Vagina (tissue), 2 donors: ENCODE data around the gene SCIN.

Experiments
- POLR2A ChIP-seq, 2 donors: fragments of 450-650 bp; IDR thresholded peaks; one replicate each; pipeline ENCODE4 v1.6.1; 2017; ENCODE audit warnings: antibody characterized with exemption in 2 of 2, mild to moderate bottlenecking in 2 of 2, moderate library complexity in 2 of 2
- POLR2AphosphoS5 ChIP-seq, 2 donors: sonication (generic); formaldehyde crosslinking; IDR thresholded peaks; one replicate each; pipeline ENCODE4 v1.9.0; 2017; ENCODE audit warnings: antibody characterized with exemption in 2 of 2, mild to moderate bottlenecking in 2 of 2, low read depth in 1 of 2; ENCODE audit not compliant: insufficient read depth in 1 of 2
- TF ChIP-seq, protein P1 (sequence below), 3 experiments: fragments of 450-650 bp in 2 of 3; fragments of 200-600 bp in 1 of 3; sonication (generic) in 1 of 3; IDR thresholded peaks; one replicate each; pipeline ENCODE4 v1.5.1; 2017 to 2019; ENCODE audit warnings: antibody characterized with exemption in 3 of 3, mild to moderate bottlenecking in 2 of 3, moderate library complexity in 2 of 3

GRCh38 chr7:12646139-12646538 lies 75.6 kb downstream of the SCIN start:
- TF ChIP-seq, protein P1, sequence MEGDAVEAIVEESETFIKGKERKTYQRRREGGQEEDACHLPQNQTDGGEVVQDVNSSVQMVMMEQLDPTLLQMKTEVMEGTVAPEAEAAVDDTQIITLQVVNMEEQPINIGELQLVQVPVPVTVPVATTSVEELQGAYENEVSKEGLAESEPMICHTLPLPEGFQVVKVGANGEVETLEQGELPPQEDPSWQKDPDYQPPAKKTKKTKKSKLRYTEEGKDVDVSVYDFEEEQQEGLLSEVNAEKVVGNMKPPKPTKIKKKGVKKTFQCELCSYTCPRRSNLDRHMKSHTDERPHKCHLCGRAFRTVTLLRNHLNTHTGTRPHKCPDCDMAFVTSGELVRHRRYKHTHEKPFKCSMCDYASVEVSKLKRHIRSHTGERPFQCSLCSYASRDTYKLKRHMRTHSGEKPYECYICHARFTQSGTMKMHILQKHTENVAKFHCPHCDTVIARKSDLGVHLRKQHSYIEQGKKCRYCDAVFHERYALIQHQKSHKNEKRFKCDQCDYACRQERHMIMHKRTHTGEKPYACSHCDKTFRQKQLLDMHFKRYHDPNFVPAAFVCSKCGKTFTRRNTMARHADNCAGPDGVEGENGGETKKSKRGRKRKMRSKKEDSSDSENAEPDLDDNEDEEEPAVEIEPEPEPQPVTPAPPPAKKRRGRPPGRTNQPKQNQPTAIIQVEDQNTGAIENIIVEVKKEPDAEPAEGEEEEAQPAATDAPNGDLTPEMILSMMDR (IDR thresholded peaks at IDR 0.05): no peak
- no peak for TF ChIP-seq POLR2A (IDR thresholded peaks at IDR 0.05)
- TF ChIP-seq POLR2AphosphoS5 (IDR thresholded peaks at IDR 0.05; ENCODE audit: insufficient read depth in 1 of 2, low read depth in 1 of 2): no peak
